HG03521 (cell line): ENCODE results near the gene ST6GAL1.
"Not testable (repeated sequence)": the region's sequence is repeated elsewhere in the genome, so short reads cannot be mapped to it uniquely, and the experiment has no call there.

Experiments
- ATAC-seq: cut with Tn5 transposase; IDR thresholded peaks from one replicate; pipeline ENCODE4 v1.9.1; 2021; ENCODE audit warnings: mild to moderate bottlenecking, moderate library complexity; ENCODE audit not compliant: unreplicated experiment

The ST6GAL1 gene

GRCh38 chr3:186930143-186930640 is at the start of gene ST6GAL1:
Gene ST6GAL1 (plus strand): TSS chr3:186930526. CDS start chr3:187042704, 112,178 bp downstream.
- ATAC-seq = peak; percentile 57

- ATAC-seq = no peak
Measured at GRCh38 chr3:186882150-186882524, 48.2 kb upstream of the ST6GAL1 start.

- no peak for ATAC-seq
Measured at GRCh38 chr3:186882881-186883685, 47.2 kb upstream of the ST6GAL1 start.

DNA sequence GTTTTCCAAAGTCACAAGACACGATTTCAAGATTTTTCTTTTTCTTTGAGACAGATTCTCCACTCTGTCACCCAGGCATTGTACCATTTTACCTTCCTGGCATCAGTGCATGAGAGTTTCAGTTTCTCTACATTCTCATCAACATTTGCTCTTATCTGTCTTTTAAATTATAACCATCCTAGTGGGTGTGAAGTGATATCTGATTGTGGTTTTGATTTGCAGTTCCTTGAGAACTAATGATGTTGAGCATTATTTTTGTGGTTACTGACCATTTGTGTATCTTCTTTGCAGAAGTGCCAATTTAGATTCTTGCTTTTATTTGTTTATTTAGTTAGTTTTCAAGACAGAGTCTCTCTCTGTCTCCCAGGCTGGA is 46.7 kb upstream of the ST6GAL1 start:
- ATAC-seq = no peak

DNA sequence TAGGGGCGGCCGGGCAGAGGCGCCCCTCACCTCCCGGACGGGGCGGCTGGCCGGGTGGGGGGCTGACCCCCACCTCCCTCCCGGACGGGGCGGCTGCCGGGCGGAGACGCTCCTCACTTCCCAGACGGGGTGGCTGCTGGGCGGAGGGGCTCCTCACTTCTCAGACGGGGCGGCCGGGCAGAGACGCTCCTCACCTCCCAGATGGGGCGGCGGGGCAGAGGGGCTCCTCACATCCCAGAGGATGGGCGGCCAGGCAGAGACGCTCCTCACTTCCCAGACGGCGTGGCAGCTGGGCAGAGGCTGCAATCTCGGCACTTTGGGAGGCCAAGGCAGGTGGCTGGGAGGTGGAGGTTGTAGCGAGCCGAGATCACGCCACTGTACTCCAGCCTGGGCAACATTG is 45.5 kb upstream of the ST6GAL1 start:
- ATAC-seq = not testable (repeated sequence)

DNA sequence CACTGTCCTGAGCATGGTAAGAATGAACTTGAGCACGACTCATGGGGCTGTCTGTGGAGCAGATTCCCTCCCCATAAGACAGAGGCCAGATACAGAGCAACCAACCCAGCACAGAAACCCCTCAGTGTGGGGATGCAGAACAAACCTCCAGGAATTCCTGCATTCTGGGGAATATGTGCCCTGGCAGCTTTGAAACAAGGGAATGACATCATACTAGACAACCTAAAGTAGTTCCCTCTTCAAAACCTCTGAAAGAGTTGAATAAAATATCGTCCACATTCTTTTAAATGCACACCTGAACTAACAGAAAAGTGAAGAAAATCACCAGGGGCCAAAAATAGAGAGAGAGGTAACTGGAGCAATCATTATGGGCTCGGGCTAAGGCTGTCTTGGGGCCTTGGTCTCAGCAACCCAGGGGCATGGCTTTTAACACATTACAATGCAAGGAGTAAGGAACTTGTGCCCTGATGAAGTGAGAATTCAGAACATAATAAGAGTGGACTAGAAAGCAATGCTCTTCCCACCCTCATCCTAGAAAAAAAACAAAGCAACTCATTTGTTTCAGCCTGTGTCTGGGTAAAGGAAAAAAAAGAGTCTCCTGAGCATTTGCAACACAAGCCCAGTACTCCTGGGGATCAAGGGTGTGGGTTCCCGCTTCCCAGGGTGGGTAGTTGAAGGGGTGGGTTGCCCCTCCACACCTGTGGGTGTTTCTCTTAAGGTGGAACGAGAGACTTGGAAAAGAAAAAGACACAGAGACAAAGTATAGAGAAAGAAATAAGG is 43.9 kb upstream of the ST6GAL1 start:
- no peak for ATAC-seq

- ATAC-seq = not testable (repeated sequence)
Measured at GRCh38 chr3:186887507-186887938, 42.8 kb upstream of the ST6GAL1 start.

GRCh38 chr3:186888569-186888968 is 41.8 kb upstream of the ST6GAL1 start:
- no peak for ATAC-seq

DNA sequence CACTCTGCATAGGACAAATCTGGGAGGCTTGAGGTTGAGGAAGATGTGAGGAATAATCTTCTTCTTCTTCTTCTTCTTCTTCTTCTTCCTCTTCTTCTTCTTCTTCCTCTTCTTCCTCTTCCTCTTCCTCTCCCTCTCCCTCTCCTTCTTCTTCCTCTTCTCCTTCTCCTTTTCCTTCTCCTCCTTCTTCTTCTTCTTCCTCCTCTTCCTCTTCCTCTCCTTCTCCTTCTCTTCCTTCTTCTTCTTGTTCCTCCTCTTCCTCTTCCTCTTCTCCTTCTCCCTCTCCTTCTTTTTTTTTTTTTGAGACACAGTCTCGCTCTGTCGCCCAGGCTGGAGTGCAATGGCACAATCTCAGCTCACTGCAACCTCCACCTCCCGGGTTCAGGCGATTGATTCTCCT is 40.6 kb upstream of the ST6GAL1 start:
- not testable (repeated sequence) for ATAC-seq

DNA sequence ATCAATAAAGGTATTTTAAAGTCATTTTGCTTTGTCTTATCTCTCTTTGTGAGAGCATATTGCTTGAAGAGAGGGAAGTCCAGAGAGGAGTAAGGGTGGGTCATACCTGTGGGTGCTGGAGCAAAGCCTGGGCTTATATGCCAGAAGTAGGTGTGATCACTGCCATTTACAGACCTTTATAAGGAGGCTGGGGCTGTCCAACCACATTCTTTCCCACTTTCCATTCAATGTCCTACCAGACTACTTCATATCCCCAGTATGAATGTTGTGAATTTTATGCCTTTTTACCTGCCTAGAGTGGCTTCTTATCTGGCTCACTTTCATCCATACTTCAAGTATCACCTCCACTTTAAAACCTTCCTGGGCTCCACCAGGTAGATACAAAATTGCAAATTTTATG is 39.4 kb upstream of the ST6GAL1 start:
- ATAC-seq = no peak

- not testable (repeated sequence) for ATAC-seq
Measured at GRCh38 chr3:186893071-186893470, 37.3 kb upstream of the ST6GAL1 start.

GRCh38 chr3:186895406-186895805 is 34.9 kb upstream of the ST6GAL1 start:
- no peak for ATAC-seq

DNA sequence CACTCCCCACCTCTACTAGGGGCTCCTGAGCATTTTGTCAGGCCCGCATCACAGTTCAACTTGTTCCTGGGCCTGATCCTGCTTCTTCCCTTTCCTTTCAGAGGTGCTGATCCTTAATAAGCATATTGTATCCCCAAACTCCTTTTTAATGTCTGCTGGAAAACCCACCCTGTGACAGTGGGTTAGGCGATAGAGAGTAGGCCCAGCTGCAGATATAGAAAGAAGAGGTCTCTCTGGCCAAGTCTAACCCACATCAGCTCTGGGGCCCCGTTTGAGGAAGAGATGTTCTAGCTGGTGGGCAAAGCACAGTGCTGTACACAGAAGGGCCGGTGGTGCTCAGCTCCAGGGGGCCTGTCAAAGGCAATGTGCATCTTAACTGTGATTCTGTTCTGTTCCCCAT is 34.3 kb upstream of the ST6GAL1 start:
- no peak for ATAC-seq

DNA sequence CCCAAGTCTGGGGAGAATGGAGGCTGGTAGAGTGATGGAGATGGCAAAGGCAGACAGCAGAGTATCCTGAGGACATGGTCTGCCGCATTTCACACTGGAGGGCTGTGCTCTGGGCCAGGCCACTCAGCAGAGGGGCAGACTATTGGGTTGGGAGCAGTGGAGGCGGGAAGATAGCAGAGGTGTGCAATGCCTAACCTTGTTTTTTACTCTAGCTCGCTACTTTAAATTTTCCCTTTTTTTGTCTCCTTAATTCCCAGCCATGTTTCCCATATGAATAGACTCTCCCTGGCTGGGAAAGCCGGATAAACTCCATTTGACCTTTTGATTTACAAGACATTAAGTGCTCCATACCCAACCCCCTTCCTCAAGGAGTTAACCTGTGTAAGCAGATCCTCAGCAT is 33.5 kb upstream of the ST6GAL1 start:
- ATAC-seq = no peak

GRCh38 chr3:186901135-186901734 is 29.1 kb upstream of the ST6GAL1 start:
- ATAC-seq = no peak

DNA sequence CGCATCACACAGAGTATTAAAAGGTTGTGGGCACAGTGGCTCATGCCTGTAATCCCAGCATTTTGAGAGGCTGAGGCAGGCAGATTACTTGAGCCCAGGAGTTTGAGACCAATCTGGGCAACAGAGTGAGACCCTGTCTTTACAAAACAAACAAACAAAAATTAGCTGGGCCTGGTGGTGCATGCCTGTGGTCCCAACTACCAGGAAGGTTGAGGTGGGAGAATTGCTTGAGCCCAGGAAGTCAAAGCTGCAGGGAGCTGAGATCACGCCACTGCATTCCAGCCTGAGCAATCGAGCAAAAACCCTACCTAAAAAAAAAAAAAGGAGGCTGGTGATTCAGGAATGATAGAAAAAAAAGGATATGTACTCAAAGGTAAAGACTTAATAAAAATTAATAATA is 28.2 kb upstream of the ST6GAL1 start:
- no peak for ATAC-seq

DNA sequence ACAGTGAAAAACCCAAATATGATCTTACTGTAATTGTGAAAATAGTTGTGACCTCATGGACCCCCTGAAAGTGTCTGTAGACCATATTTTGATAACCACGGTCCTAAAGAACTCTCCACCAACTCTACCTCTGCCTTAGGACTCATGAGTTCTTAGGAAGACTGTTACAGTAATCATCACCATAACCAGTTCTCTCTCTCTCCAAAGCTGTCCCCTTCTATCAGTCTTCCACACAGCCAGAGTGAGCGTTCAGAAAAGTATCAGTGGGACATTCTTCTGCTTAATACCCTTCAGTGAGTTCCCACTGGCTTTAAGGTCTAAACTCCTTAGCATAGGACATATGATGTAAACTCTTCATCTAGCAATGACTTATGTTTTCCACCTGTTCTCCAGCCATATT is 27.6 kb upstream of the ST6GAL1 start:
- ATAC-seq = no peak

DNA sequence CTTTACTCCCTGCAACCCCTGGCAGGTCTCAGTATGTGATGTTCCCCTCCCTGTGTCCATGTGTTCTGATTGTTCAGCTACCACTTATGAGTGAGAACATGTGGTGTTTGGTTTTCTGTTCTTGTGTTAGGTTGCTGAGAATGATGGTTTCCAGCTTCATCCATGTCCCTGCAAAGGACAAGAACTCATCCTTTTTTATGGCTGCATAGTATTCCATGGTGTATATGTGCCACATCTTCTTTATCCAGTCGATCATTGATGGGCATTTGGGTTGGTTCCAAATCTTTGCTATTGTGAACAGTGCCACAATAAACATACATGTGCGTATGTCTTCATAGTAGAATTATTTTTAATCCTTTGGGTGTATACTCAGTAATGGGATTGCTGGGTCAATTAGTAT is 26.6 kb upstream of the ST6GAL1 start:
- not testable (repeated sequence) for ATAC-seq

- ATAC-seq = not testable (repeated sequence)
Measured at GRCh38 chr3:186907075-186907474, 23.3 kb upstream of the ST6GAL1 start.

DNA sequence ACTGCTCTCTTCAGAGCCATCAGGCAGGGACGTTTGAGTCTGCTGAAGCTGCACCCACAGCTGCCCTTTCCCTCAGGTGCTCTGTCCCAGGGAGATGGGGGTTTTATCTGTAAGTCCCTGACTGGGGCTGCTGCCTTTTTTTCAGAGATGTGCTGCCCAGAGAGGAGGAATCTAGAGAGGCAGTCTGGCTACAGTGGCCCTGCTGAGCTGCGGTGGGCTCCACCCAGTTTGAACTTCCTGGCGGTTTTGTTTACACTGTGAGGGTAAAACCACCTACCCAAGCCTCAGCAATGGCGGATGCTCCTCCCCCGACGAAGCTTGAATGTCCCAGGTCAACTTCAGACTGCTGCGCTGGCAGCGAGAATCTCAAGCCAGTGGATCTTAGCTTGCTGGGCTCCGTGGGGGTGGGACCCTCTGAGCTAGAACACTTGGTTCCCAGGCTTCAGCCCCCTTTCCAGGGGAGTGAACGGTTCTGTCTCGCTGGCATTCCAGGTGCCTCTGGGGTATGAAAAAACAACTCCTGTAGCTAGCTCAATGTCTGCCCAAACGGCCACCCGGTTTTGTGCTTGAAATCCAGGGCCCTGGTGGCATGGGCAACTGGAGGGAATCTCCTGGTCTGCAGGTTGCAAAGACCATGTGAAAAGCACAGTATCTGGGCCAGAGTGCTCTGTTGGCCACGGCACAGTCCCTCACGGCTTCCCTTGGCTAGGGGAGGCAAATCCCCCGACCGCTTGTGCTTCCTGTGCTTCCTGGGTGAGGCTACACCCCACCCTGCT is 21.1 kb upstream of the ST6GAL1 start:
- no peak for ATAC-seq
